ENCODE results near the gene OR51M1. TPM values are rescaled to one million over a fixed set of nuclear protein-coding genes. Genes with fewer than 3 reads are reported as not detected.
"Not testable (repeated sequence)": the region's sequence is repeated elsewhere in the genome, so short reads cannot be mapped to it uniquely, and the experiment has no call there.

Gene OR51M1
- total RNA-seq = not detected

DNA sequence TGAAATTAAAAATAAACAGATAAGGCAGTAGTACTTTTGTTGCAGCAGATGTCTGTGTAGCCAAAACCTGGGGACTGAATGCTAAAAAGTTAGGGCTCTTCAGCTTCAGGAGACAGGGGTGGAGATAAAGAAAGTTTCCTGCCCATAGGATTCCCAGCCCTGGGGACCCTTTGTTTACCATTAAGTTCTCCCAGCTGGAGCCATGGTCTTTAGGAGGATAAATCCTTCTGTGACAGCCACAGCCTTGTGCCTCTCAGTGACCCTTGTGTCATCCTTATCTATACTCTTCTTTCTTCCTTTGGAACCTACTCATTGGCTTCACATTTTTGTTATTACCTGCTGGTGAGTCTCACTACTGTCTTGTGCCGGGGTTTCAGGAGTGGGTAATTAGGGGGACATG is at the start of gene OR51M1:
Gene OR51M1 (plus strand): TSS at position 237 of the 400 bp plus-strand sequence. CDS start 5,587 bp downstream, outside the sequence.
- no peak for DNase-seq (ENCODE audit: low spot score in 2 of 2)
- 44 to 67% methylated on average over 1 of the region's 1 CpG for WGBS, 2 donors
- no peak for TF ChIP-seq POLR2A (IDR thresholded peaks at IDR 0.05)
- intact Hi-C loops (cut with DNase I; ENCODE audit: low total_unique reads) = no loop called here
- H3K4me3 ChIP-seq (ENCODE audit: low read depth, poor library complexity, severe bottlenecking) = no peak within 1 kb of the TSS

- intact Hi-C loops (cut with DNase I; ENCODE audit: low total_unique reads) = no loop called here
- no peak overlapping the region for H3K4me3 ChIP-seq (ENCODE audit: low read depth, poor library complexity, severe bottlenecking)
- no peak for DNase-seq (ENCODE audit: low spot score in 2 of 2)
- TF ChIP-seq POLR2A (IDR thresholded peaks at IDR 0.05) = no peak
- TF ChIP-seq CTCF (IDR thresholded peaks at IDR 0.05) = no peak
- WGBS, 2 donors = 43 to 62% methylated on average over 1 of the region's 1 CpG
These were observed 48.4 kb upstream of the OR51M1 start for GRCh38 chr11:5335170-5335569.

DNA sequence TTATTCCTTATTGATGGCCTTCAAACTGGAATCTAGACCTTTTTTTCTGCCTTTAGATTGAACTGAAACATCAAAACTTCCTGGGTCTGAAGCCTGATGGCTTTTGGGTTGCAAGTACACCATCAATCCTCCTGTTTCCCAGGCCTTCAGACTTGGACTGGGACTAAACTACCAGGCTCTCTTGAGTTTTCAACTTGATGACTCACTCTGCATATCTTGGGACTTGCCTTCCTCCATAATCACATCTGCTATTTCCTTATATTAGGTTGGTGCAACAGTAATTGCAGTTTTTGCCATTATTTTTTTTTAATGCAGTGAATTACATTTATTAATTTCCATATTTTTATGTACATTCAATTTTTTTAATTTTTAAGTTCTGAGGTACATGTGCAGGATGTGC is 47.3 kb upstream of the OR51M1 start:
- no peak for TF ChIP-seq POLR2A (IDR thresholded peaks at IDR 0.05)
- TF ChIP-seq CTCF (IDR thresholded peaks at IDR 0.05) = no peak
- DNase-seq (ENCODE audit: low spot score in 2 of 2) = no peak
- intact Hi-C loops (cut with DNase I; ENCODE audit: low total_unique reads) = no loop called here
- no peak overlapping the region for H3K4me3 ChIP-seq (ENCODE audit: low read depth, poor library complexity, severe bottlenecking)

GRCh38 chr11:5337253-5337652 is 46.4 kb upstream of the OR51M1 start:
- intact Hi-C loops (cut with DNase I; ENCODE audit: low total_unique reads); H3K4me3 ChIP-seq (ENCODE audit: low read depth, poor library complexity, severe bottlenecking); DNase-seq (ENCODE audit: low spot score in 2 of 2): not testable (repeated sequence)
- 53 to 73% methylated on average over 1 of the region's 1 CpG for WGBS, 2 donors

DNA sequence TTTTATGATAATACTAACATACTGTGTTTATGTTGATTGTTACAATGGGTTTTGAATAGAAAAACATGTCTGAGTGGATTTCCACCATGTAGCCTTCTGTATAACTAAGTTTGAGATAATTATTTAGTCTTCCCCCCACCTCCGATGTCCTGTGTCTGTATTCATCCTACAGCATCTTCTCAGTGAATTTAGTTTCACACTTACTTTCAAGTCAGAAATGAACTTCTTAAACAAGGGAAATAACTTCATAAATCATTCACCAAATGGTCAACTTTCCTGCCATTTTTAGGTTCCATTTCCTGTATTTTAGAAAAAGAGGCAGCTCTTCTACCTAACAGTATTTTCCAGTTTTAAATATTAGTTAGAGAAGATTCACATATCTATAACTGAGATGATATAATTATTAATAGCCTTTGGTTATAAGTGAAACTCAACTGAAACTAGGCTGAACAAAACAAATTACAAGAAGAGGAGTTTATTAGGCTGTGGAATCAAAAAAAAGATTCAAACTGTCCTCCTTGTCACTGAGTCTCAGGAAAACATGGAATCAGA is 43.8 kb upstream of the OR51M1 start:
- intact Hi-C loops (cut with DNase I; ENCODE audit: low total_unique reads) = no loop called here
- no peak for TF ChIP-seq POLR2A (IDR thresholded peaks at IDR 0.05)
- TF ChIP-seq CTCF (IDR thresholded peaks at IDR 0.05) = no peak

GRCh38 chr11:5343474-5344335 is 39.9 kb upstream of the OR51M1 start, which contains the start of gene OR51B5:
Gene OR51B5 (minus strand): TSS chr11:5343524. CDS start chr11:5343524, 0 bp downstream.
- no peak for TF ChIP-seq CTCF (IDR thresholded peaks at IDR 0.05)
- TF ChIP-seq POLR2A (IDR thresholded peaks at IDR 0.05) = no peak
- intact Hi-C loops (cut with DNase I; ENCODE audit: low total_unique reads) = no loop called here

More for the DNA sequence above, 43.8 kb upstream of the OR51M1 start:
- DNase-seq (ENCODE audit: low spot score in 2 of 2) = no peak
- WGBS, 2 donors = 75 to 90% methylated on average over 1 of the region's 1 CpG
- no peak overlapping the region for H3K4me3 ChIP-seq (ENCODE audit: low read depth, poor library complexity, severe bottlenecking)

More at GRCh38 chr11:5343474-5344335, 39.9 kb upstream of the OR51M1 start, which contains the start of gene OR51B5:
- H3K4me3 ChIP-seq (ENCODE audit: low read depth, poor library complexity, severe bottlenecking) = no peak within 1 kb of the TSS
- WGBS, 2 donors = 65 to 82% methylated on average over 6 of the region's 6 CpGs
- DNase-seq (ENCODE audit: low spot score in 2 of 2) = no peak

Measured in lower leg skin (tissue), 4 donors.